ENCODE results near the gene GRAMD1A. TPM values are rescaled to one million over a fixed set of nuclear protein-coding genes. Genes with fewer than 3 reads are reported as not detected.

Gene GRAMD1A
- total and polyA plus RNA-seq, 2 of the 8 experiments (the other 6 are each of a cell fraction or from before 2014, with no cell fraction given) = 113 to 154 TPM

GRCh38 chr19:35054626-35055025 lies 54.5 kb downstream of the GRAMD1A start:
- Histone ChIP-seq H3K4ac (replicated peaks; ENCODE audit: insufficient read length, low read depth, low read length) (no peak overlapping the region), H2BK120ac (replicated peaks; ENCODE audit: low read depth, low read length) (no peak overlapping the region), H3K36me3 (ENCODE audit: control insufficient read depth in 2 of 4, insufficient read depth in 4 of 4, low read length in 3 of 4) (no peaks in the 10 kb centered on the region; a peak in 1 of 8 replicates), H3K27ac (ENCODE audit: low read depth, low read length) (no peak overlapping the region), H3K4me1 (replicated peaks in 1 of 4; ENCODE audit: control insufficient read depth in 3 of 4, insufficient read depth in 4 of 4, low read length in 3 of 4) (peaks cover 0 to 11% (median 2%) of the 10 kb centered on the region in 4 experiments; a peak in 5 of 7 replicates), H3K56ac (replicated peaks; ENCODE audit: insufficient read length, low read depth, low read length) (no peak overlapping the region), H2BK15ac (ENCODE audit: low read length) (peak overlapping the region; percentile 31; the same call in 1 of the 2 replicates), H4K5ac (ENCODE audit: insufficient read length, low read depth, low read length) (no peak overlapping the region), H2AK5ac (ENCODE audit: low read depth, low read length) (no peak overlapping the region), H3K79me2 (ENCODE audit: control insufficient read depth in 1 of 2, insufficient read depth in 2 of 2, low read length in 2 of 2) (no peaks in the 10 kb centered on the region), H3K4me3 (ENCODE audit: extremely low read depth in 1 of 4, insufficient read depth in 2 of 4, low read depth in 3 of 4, low read length in 4 of 4) (no peak overlapping the region), H3K23me2 (ENCODE audit: low read depth, low read length) (no peaks in the 10 kb centered on the region), H3K4me2 (ENCODE audit: insufficient read depth in 1 of 2, low read depth in 2 of 2, low read length in 2 of 2) (no peak overlapping the region), H3K14ac (ENCODE audit: insufficient read length) (no peak overlapping the region), H2BK12ac (ENCODE audit: low read depth, low read length) (no peak overlapping the region), H3K27me3 (replicated peaks in 1 of 4; ENCODE audit: control insufficient read depth in 3 of 4, extremely low read depth in 1 of 4, insufficient read depth in 3 of 4, low read length in 3 of 4) (no peaks in the 10 kb centered on the region), H4K91ac (replicated peaks; ENCODE audit: insufficient read length, low read length) (no peak overlapping the region), H3K18ac (ENCODE audit: extremely low read depth, low read length) (no peak overlapping the region), H3K79me1 (ENCODE audit: low read depth, low read length) (no peaks in the 10 kb centered on the region), H3K9me3 (ENCODE audit: insufficient read depth in 2 of 2, low read depth in 1 of 2, low read length in 1 of 2) (no peaks in the 10 kb centered on the region), H3K9ac (replicated peaks in 1 of 4; ENCODE audit: extremely low read depth in 1 of 4, low read depth in 3 of 4, low read length in 3 of 4) (no peak overlapping the region), H4K20me1 (replicated peaks in 1 of 2; ENCODE audit: control insufficient read depth in 1 of 2, insufficient read depth in 2 of 2, low read length in 2 of 2) (peaks cover 0 to 1% of the 10 kb centered on the region in 2 experiments), H4K8ac (ENCODE audit: extremely low read depth, insufficient read depth, low read length) (no peak overlapping the region; the same call in 1 of the 2 replicates), H2BK5ac (ENCODE audit: low read depth, low read length) (no peak overlapping the region), H3K23ac (ENCODE audit: insufficient read length) (no peak overlapping the region), H2AFZ (ENCODE audit: low read length) (no peak overlapping the region), H2BK20ac (ENCODE audit: low read length) (peak overlapping the region; percentile 48; the same call in 1 of the 2 replicates)
- no peak for DNase-seq (ENCODE audit: low read depth in 1 of 2, low spot score in 2 of 2)
- no peak for FAIRE-seq
- ChIA-PET POLR2A (ENCODE audit: partially characterized antibody) (interaction anchor here (1.1 to 3.8 kb wide), 5 partner anchors 11 to 187 kb away, joined by 3 to 18 read pairs (median 7); partner anchors contain the start of gene HPN), CTCF (ENCODE audit: partially characterized antibody) (interaction anchor here (0.8 to 13.0 kb wide), 17 partner anchors 10 to 270 kb away, joined by 3 to 105 read pairs (median 6); partner anchors contain the start of gene LGI4)
- no peak for TF ChIP-seq BCL11A (IDR thresholded peaks at IDR 0.05; ENCODE audit: low read depth in 2 of 2, low read length in 2 of 2)
- TF ChIP-seq MAX (IDR thresholded peaks at IDR 0.05) = no peak
- no peak for TF ChIP-seq ATF3 (IDR thresholded peaks at IDR 0.05; ENCODE audit: insufficient read depth, low read depth, low read length)
- 82% methylated on average over 9 of the region's 9 CpGs; no CpG with 5 or more reads in 1 of the 2 experiments for WGBS, 2 experiments (ENCODE audit: extremely low coverage in 1 of 2, insufficient coverage in 1 of 2, insufficient read length in 1 of 2, insufficient replicate concordance in 2 of 2, low coverage in 1 of 2, low lambda C conversion rate in 2 of 2, missing lambda C conversion rate in 1 of 2)

All from H1 (cell line).